GM18498 (cell line): ENCODE measurements around the gene OGFOD3.
"Not testable (repeated sequence)": the region's sequence is repeated elsewhere in the genome, so short reads cannot be mapped to it uniquely, and the experiment has no call there.

Source experiments
- ATAC-seq: cut with Tn5 transposase; IDR thresholded peaks from one replicate; pipeline ENCODE4 v1.9.1; 2021; ENCODE audit warnings: mild to moderate bottlenecking, moderate library complexity; ENCODE audit not compliant: unreplicated experiment

The OGFOD3 gene

GRCh38 chr17:82390015-82390859, 28.1 kb downstream of the OGFOD3 start:
- no peak for ATAC-seq

- ATAC-seq: no peak
Measured at GRCh38 chr17:82389379-82389778, 29.0 kb downstream of the OGFOD3 start.

- ATAC-seq: no peak
Measured at GRCh38 chr17:82388922-82389283, 29.5 kb downstream of the OGFOD3 start.

- no peak for ATAC-seq
Measured at GRCh38 chr17:82388223-82388921, 30.0 kb downstream of the OGFOD3 start.

GRCh38 chr17:82387705-82388106, 30.7 kb downstream of the OGFOD3 start:
- no peak for ATAC-seq

GRCh38 chr17:82386881-82387704, 31.3 kb downstream of the OGFOD3 start:
- ATAC-seq: no peak

- ATAC-seq: no peak
Measured at GRCh38 chr17:82386255-82386831, 32.0 kb downstream of the OGFOD3 start.

- no peak for ATAC-seq
Measured at GRCh38 chr17:82385559-82386254, 32.7 kb downstream of the OGFOD3 start.

GRCh38 chr17:82384730-82385481, 33.5 kb downstream of the OGFOD3 start:
- ATAC-seq: no peak

GRCh38 chr17:82384051-82384729, 34.2 kb downstream of the OGFOD3 start:
- ATAC-seq: no peak

GRCh38 chr17:82383411-82383810, 35.0 kb downstream of the OGFOD3 start:
- ATAC-seq: no peak

- no peak for ATAC-seq
Measured at GRCh38 chr17:82382933-82383255, 35.5 kb downstream of the OGFOD3 start.

- not testable (repeated sequence) for ATAC-seq
Measured at GRCh38 chr17:82382220-82382932, 36.0 kb downstream of the OGFOD3 start.

GRCh38 chr17:82381703-82382009, 36.7 kb downstream of the OGFOD3 start:
- ATAC-seq: not testable (repeated sequence)

- no peak for ATAC-seq
Measured at GRCh38 chr17:82380860-82381702, 37.3 kb downstream of the OGFOD3 start.

- no peak for ATAC-seq
Measured at GRCh38 chr17:82378741-82379021, 39.7 kb downstream of the OGFOD3 start.

GRCh38 chr17:82377924-82378740, 40.3 kb downstream of the OGFOD3 start:
- ATAC-seq: no peak
